ENCODE data around the gene PPIH.
"Not testable (repeated sequence)": the region's sequence is repeated elsewhere in the genome, so short reads cannot be mapped to it uniquely, and the experiment has no call there.

The PPIH gene

GRCh38 chr1:42657981-42658876, at the start of gene PPIH:
TSS of gene PPIH (plus strand) at chr1:42658423. CDS start at chr1:42658447, 24 bp downstream.
- peak; percentile 96 to 99 for DNase-seq

DNA sequence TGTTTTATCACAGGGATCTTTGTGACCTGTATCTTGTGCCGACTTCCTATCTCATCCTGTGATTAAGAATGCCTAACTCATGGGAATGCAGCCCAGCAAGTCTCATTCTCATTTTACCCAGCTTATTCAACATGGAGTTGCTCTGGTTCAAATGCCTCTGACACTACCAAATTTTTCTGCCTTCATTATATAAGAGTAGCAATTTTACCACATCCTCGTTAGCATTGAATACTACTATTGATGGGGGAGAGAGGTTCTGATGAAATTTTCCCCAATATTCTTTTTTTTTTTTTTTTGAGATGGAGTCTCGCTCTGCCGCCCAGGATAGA, 44.5 kb upstream of the PPIH start:
- no peak for DNase-seq

DNA sequence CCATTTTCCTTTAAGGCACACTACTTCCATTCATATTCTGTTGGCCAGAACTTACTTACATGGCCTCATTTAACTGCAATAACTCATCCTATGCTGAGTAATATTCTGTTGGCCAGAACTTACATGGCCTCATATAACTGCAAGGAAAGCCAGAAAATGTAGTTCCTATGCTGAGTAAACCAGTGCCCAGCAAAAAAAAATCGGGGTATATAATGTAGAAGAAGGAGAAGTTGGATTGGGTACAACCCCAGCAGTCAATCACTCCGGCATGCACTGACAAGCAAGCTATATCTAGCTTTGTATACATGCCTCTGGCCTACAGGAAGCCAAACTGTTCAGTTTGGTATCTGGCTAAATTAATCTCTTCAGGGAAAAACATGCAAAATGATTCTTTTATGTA, 39.4 kb upstream of the PPIH start:
- DNase-seq: no peak

- DNase-seq: no peak
Measured at GRCh38 chr1:42620307-42620706, 37.9 kb upstream of the PPIH start.

- DNase-seq: not testable (repeated sequence)
Measured at GRCh38 chr1:42621180-42621579, 37.0 kb upstream of the PPIH start.

DNA sequence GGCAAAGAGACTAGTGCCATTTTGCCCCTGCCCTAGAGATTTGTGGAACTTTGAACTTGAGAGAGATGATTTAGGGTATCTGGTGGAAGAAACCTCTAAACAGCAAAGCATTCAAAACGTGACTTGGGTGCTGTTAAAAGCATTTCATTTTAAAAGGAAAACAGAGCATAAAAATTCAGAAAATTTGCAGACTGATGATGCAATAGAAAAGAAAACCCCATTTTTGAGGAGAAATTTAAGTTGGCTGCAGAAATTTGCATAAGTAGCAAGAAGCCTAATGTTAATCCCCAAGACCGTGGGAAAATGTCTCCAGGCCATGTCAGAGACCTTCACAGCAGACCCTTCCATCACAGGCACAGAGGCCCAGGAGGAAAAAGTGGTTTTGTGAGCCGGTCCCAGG, 31.0 kb upstream of the PPIH start:
- not testable (repeated sequence) for DNase-seq

DNA sequence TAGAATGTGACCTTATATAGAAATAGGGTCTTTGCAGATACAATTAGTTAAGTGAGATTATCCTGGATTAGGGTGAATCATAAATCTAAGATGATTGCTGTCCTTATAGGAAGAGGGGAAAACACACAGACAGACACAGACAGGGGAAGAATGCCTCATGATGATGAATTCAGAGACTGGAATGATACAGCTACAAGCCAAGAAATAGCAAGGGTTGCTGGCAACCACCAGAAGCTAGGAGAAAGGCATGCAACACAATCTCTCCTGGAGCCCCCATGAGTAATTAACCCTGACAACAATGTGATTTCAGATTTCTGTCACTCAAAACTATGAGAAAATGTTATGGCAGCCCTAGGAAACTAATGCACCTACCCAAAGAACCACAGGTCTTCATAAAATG, 19.1 kb upstream of the PPIH start:
- no peak for DNase-seq

- DNase-seq: no peak
Measured at GRCh38 chr1:42646056-42646455, 12.2 kb upstream of the PPIH start.

DNA sequence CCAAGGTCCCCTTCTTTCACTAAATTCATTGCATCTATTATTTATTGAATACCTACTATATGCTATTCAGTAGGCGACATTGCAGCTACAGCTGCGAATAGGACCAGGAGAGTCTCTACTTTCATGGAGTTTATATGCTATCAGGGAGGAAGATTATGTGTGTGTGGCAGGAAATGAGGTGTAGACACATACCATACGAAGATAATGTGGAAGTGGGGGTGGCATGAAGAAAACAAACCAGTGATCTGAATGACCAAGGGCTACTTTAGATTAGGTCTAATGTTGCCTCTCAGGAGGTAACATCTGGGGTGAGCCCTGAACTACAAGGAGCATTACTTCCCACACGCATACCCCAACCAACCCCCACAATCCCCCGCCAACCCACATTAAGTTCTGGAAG, 1.0 kb upstream of the PPIH start:
- DNase-seq: peak; percentile 6 to 29

DNA sequence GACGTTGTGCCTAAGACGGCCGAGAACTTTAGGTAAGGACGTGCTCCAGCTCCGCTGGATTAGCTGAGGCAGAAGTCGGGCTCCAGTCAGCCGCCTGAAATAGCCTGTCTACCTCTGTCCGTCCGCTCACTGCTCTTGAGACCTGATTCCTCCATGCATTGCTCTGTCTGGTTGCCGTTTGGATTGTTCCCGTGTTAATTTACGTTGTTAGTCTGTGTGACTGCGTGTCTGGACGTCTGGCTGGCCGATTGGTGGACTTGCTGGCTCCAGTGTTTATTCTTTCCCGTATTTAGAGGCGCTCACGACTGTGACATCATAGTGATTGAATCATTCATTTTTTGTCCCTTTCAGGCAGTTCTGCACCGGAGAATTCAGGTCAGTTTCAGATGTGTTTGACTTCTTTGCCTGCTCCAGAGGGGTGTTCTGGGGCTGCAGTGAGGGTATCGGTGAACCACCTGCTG, 684 bp downstream of the PPIH start:
- peak in 1 of 2 experiments; percentile 50 for DNase-seq

DNA sequence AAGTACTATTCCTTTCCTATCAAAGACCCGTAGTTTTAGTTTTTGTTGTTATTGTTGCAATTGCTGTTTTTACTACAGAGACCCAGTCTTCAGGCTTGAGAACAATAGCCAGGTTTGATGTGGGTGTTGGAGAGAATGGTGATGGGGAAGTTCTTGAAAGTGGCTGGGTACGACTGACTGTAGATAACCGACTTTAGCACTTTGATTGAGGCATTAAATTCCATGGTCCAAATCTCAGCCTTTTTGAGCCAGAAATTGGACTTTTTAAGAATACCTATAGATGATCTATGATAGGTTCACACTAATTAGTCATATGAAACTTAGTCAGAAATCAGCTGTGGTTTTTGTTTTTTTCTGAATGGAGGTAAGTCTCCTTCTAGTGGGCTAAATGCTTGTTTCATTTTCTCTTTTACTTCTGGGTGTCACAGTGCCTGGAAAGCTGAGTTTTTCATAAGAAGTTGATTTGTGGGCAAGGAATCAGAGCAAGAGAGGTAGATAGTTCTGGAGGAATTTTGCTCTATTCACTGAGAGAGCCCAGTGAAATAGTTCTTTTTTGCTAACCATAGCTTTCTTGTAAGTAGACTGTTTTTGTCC, 2.8 kb downstream of the PPIH start:
- DNase-seq: no peak

- no peak for DNase-seq
Measured at GRCh38 chr1:42669936-42670335, 11.7 kb downstream of the PPIH start.

GRCh38 chr1:42670425-42670824, 12.2 kb downstream of the PPIH start:
- DNase-seq: no peak

- no peak for DNase-seq
Measured at GRCh38 chr1:42674214-42674613, 16.0 kb downstream of the PPIH start.

GRCh38 chr1:42674682-42675081, 16.5 kb downstream of the PPIH start:
- no peak for DNase-seq

DNA sequence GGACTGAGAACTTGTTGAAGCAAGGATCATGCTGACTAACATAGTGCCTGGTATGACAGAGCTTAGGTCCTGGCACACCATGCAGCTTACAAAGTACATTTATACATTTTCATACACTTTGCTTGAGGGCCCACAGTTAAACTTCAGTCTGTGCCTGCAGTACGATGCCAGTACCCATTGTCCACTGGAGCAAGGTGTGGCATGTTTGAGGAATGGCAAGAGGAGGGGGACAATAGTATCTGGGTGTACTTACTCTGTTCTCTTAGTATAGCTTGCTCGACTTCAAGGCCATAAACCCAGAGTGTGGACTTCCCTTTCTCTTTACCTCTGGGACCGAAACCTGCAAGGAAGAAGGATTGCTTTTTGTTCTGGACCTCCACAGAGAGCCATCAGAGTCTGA, 17.2 kb downstream of the PPIH start:
- DNase-seq: no peak

DNA sequence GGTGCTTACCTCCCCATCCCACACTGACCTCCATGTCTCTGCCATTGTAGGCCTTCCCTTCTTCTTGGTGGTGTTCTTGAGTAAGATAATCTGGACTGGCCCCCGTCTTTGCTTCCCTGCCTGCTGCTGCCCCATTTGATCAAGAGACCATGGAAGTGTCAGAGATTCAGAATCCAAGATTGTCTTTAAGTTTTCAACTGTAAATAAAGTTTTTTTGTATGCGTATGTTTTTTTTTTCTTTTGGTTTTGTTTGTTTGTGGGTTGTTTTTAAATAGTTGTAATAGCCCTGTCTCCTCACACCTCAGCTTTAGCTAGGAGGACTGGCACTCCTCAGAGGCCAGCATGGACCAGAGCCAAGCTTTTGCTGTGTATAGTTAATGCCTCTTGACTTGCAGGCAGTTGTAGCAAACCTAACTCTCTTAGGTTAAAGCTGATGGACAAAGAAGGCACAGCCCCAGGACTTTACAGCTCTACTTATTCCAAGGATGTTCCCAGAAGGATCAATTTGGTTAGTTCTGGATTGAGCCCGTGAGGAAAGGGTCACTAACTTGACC, 18.4 kb downstream of the PPIH start:
- DNase-seq: no peak

DNA sequence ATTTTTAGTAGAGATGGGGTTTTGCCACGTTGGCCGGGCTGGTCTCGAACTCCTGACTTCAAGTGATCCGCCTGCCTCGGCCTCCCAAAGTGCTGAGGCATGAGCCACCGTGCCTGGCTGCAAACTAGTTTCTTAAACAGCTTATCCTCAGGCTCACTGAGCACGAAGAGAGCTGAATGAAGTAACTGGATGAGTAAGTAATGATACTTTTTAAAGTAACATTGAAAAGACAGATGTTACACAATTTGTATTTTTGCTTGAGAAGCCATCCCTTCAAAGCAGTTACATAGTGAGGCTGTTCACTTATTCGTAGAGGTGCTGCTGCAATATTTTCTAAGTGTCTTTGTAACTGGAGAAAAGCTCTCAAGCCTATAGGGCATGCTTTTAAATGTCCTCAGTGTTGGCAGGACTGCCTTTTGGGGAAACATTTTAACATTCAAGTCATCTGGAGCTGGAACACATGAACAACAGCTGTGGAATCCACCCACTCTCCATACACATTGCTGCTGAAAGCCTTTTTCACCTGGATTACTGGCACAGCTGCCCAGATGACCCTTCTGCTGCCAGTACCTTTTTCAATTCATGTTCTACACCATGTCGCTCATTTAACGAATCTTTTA, 21.3 kb downstream of the PPIH start:
- DNase-seq: no peak

GRCh38 chr1:42680055-42680454, 21.8 kb downstream of the PPIH start:
- DNase-seq: no peak

- peak in 1 of 2 experiments; percentile 56 for DNase-seq
Measured at GRCh38 chr1:42680921-42681683, 22.9 kb downstream of the PPIH start.

DNA sequence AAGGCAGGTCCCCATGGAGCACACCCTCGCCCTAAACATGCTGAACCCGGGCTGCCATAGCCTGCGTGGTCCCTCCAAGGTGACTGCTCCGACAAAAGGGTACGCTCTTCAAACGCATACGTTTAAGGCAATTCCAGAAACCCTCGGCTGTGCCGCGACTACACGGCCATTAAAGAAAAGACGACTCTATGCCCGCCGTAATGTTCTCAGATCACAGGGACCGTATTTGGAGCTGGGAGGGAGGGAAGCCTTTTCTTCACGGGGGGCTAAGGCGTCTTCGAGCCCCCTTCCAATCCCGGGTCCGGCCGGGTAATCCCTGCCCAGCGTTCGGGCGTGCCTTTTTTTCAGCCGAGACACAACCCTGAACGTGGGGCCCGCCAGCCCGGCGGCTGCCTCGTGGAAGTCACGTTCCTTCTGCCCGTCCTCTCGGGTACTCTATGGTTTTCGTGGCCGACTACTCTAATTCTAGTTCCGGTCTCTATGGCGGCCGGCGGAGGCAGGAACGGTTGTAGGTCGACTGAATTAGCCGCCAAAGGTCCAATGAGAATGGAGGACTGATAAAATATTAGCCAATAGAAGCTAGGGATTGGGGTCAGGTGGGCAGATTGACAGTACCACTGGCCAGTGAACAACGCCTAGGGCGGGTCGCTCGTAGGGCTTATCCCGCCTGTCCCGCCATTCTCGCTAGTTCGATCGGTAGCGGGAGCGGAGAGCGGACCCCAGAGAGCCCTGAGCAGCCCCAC, 23.7 kb downstream of the PPIH start, which contains the start of gene YBX1:
Gene YBX1, plus strand, starts transcription at position 678 of the 743 bp plus-strand sequence. CDS start 148 bp downstream, outside the sequence.
- peak; percentile 99 to 100 for DNase-seq

GRCh38 chr1:42682484-42682738, 24.2 kb downstream of the PPIH start:
- not testable (repeated sequence) for DNase-seq

Measured in NCI-H2081 (cell line).